Stimulated activated effector memory CD8-positive, alpha-beta T cell treated with anti-CD3 and anti-CD28 coated beads, Interleukin-12 subunit alpha, Interleukin-12 subunit beta, amount 100 ng/mL, for 72 hours (primary cell): ENCODE measurements around the gene DHRSX.

Source experiments
- ATAC-seq: fragments of 150-1000 bp; cut with Tn5 transposase; 2 replicates; pipeline ENCODE4 v1.10.0; 2021
- DNase-seq, 2 donors: peaks; one replicate each; pipeline ENCODE4 v3.0.0; 2021 to 2022; ENCODE audit warnings: low spot score in 2 of 2
- H3K27ac Mint-ChIP-seq: one replicate; pipeline ENCODE4 v1.8.0; 2022; ENCODE audit warnings: mild to moderate bottlenecking, mixed read lengths
- H3K36me3 Mint-ChIP-seq: one replicate; pipeline ENCODE4 v1.8.0; 2022; ENCODE audit warnings: mild to moderate bottlenecking, mixed read lengths
- H3K4me1 Mint-ChIP-seq: one replicate; pipeline ENCODE4 v1.8.0; 2022; ENCODE audit warnings: mixed read lengths
- H3K4me3 Mint-ChIP-seq: one replicate; pipeline ENCODE4 v1.8.0; 2022; ENCODE audit warnings: mild to moderate bottlenecking, mixed read lengths
- H3K9me3 Mint-ChIP-seq: one replicate; pipeline ENCODE4 v1.8.0; 2022; ENCODE audit warnings: mixed read lengths

Gene DHRSX

DNA sequence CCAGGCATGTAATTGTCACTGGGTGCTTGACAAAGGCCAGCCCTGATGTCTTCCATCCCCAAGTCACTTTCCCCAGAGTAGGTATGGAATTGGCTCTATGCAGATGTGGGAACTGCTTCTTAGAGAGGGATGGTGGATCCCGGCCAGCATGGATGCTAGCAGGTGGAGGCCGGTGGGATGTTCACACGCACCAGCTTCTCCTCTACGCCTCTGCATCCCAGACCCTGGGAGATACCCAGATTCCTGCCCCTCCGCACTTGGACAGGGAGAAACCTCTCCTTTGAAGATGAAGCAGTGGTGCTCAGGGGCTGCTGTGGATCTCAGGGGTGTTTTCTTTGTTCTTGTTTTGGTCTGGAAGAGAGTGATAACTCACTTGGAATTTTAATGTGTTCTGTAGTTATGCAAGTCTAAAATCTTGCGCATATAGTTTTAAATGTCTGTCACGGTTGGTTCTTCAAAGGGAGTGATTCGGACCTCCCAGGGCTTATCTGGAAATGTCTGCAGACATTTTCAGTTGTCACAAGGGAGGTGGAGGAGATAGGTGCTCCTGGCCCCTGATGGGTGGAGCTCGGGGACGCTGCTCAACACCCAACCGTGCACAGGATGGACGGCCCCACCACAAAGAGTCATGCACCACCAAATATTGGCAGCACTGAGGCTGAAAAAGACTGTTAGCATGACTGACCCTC lies 308.0 kb downstream of the DHRSX start:
- no peak for DNase-seq
- Mint-ChIP-seq H3K36me3 (no peaks in the 10 kb centered on the region), H3K9me3 (peaks cover 15% of the 10 kb centered on the region), H3K4me1 (no peaks in the 10 kb centered on the region), H3K27ac (no peak overlapping the region), H3K4me3 (no peak overlapping the region)
- no peak for ATAC-seq

DNA sequence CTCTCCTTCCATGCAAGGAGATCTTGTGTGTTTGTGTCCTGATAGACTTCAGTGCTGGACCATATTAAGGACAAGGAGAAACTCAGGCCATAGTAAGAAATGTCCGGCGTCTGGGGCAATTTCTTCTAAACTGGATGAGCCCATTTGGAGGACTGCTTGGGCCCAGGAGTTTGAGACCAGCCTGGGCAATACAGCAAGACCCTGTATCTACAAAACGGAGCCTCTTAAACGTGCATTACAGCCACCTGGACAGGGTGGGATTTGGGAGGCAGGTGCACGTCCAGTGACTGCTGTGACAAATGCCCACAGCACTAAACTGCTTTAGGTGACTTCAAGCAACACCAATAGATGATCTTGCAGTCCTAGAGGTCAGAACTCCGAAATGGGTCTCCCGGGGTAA lies 311.9 kb downstream of the DHRSX start:
- Mint-ChIP-seq H3K27ac (no peak overlapping the region), H3K4me3 (no peak overlapping the region), H3K36me3 (no peaks in the 10 kb centered on the region), H3K9me3 (peaks cover 14% of the 10 kb centered on the region), H3K4me1 (no peaks in the 10 kb centered on the region)
- ATAC-seq = no peak
- no peak for DNase-seq

DNA sequence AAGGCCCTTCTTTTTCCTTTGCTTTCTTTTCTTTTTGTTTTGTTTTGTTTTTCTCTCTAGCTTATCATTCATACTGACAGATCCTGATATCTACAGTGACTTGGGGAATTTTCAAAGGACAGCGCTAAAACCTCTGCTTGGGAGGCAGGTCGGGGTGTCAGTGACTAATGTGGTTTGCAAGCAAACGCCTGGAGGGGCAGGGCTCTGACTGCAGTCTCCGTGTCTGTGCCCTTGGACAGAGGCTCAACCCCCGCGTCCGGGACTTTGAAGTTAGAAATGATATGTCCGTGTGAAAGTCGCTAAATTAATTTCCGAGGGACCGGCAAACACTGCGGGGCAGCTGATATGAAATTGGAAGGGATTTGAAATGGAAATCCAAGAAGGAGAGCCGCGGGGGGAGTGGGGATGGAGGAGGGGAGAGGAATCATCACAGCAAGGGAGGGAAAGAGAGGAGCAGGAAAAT lies 312.4 kb downstream of the DHRSX start:
- H3K4me1 Mint-ChIP-seq = no peaks in the 10 kb centered on the region
- H3K36me3 Mint-ChIP-seq = no peaks in the 10 kb centered on the region
- no peak for ATAC-seq
- DNase-seq = no peak
- H3K4me3 Mint-ChIP-seq = no peak overlapping the region
- peaks cover 10% of the 10 kb centered on the region for H3K9me3 Mint-ChIP-seq
- H3K27ac Mint-ChIP-seq = no peak overlapping the region

DNA sequence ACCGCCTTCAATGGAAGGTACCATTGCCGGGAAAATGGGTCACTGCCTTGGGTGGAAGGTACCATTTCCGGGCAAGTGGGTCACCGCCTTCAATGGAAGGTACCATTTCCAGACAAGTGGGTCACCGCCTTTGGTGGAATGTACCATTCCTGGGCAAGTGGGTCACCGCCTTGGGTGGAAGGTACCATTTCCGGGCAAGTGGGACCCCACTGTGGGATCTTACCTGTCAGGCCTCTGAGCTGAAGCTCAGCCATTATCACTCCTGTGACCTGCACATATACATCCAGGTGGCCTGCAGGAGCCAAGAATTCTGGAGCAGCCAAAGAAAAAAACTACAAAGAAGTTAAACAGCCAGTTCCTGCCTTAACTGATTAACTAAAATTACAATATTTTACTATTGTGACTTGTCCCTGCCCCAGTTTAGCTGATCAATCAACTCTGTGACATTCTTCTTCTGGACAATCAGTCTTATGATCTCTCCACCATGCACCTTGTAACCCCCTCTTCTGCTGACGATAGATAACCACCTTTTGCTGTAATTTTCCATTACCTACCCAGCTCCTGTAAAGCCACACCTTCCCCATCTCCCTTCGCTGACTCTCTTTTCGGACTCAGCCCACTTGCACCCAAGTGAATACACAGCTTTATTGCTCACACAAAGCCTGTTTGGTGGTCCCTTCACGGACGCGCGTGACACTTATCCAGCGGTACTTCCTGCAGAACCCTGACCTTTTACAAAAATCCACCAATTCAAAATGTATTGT lies 313.2 kb downstream of the DHRSX start:
- ATAC-seq (no peak), DNase-seq (no peak)
- no peaks in the 10 kb centered on the region for H3K36me3 Mint-ChIP-seq
- no peak overlapping the region for H3K27ac Mint-ChIP-seq
- H3K4me1 Mint-ChIP-seq = no peaks in the 10 kb centered on the region
- peaks cover 7% of the 10 kb centered on the region for H3K9me3 Mint-ChIP-seq
- no peak overlapping the region for H3K4me3 Mint-ChIP-seq

DNA sequence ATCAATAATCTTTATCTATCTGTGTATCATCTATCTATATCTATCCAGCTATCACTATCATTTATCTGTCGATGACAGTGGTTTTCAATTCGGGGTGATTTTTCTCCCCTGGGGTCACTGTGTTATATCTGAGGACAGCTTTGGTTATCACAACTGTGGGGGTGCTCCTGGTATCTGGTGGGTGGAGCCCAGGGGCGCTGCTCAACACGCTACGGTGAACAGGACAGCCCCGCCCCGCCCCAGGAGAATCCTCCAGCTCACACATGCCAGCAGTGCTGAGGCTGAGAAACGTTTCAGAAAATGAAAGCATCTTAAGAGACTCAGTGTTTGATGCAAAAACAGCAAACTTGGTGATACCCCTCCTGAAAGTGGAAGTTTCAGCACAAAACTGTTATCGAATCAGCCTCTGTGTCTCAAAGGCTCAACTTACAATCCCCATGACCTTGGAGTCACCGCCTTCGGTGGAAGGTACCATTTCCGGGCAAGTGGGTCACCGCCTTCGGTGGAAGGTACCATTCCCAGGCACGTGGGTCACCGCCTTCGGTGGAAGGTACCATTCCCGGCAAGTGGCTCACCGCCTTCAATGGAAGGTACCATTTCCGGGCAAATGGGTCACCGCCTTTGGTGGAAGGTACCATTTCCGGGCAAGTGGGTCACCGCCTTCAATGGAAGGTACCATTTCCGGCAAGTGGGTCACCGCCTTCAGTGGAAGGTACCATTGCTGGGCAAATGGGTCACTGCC lies 315.3 kb downstream of the DHRSX start:
- H3K9me3 Mint-ChIP-seq = peaks cover 7% of the 10 kb centered on the region
- no peaks in the 10 kb centered on the region for H3K4me1 Mint-ChIP-seq
- ATAC-seq = no peak
- no peaks in the 10 kb centered on the region for H3K36me3 Mint-ChIP-seq
- H3K27ac Mint-ChIP-seq = no peak overlapping the region
- DNase-seq = no peak
- H3K4me3 Mint-ChIP-seq = no peak overlapping the region

DNA sequence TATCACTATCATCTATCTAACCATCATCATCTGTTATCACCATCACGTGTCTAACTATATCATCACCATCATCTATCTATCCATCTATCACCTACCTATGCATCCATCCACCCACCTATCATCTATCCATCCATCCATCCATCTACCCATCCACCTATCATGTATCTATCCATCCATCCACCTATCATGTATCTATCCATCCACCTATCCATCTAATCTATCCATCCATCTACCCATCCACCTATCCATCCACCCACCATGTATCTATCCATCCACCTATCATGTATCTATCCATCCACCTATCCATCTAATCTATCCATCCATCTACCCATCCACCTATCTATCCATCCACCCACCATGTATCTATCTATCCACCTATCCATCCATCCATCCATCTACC lies 316.7 kb downstream of the DHRSX start:
- H3K9me3 Mint-ChIP-seq = peaks cover 7% of the 10 kb centered on the region
- H3K36me3 Mint-ChIP-seq = no peaks in the 10 kb centered on the region
- no peak for DNase-seq
- H3K4me1 Mint-ChIP-seq = no peaks in the 10 kb centered on the region
- no peak overlapping the region for H3K27ac Mint-ChIP-seq
- H3K4me3 Mint-ChIP-seq = no peak overlapping the region
- no peak for ATAC-seq

DNA sequence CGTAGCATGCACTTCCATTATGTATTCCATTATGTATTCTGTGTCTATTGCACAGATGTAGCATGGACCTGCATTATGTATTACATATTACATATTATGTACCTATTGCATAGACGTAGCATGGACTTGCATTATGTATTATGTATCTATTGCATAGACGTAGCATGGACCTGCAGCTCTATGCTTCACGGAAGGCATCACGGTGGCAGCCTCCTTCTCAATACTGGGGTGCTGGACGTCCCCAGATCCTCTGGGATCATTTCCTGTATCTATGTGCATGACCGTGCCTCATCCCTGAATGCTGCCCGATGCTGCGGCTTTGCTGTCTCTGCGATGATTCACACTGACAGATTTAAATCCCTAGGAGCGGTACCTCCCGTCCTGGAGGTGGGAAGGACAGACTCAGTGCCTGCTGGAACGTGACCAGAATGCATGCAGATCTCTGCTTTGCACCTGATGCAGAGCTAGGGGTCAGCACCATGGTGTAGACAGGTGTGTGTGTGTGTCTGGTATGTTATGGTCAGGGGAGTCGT lies 317.5 kb downstream of the DHRSX start:
- no peak overlapping the region for H3K27ac Mint-ChIP-seq

DNA sequence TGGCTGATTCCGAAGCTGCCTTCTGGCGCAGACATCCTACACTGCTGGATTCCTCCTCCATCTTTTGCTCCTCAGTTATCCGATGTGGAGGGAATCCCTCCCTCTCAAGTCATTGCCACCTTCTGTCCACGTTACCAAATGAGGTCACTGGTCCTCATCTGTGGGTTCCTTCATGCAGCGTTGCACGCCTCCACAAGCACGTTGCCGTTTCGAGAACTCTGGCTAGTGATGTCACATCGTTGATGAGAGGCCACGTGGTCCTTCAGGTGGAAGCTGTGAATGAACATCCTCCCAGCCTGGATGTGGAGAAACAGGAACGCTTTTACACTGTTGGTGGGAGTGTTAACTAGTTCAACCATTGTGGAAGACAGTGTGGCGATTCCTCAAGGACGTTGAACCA lies 323.2 kb downstream of the DHRSX start:
- H3K27ac Mint-ChIP-seq = no peak overlapping the region
- H3K4me3 Mint-ChIP-seq = no peak overlapping the region
- H3K36me3 Mint-ChIP-seq = no peaks in the 10 kb centered on the region
- DNase-seq = no peak
- peaks cover 7% of the 10 kb centered on the region for H3K9me3 Mint-ChIP-seq
- ATAC-seq = no peak
- no peaks in the 10 kb centered on the region for H3K4me1 Mint-ChIP-seq

More for the DNA sequence above, 317.5 kb downstream of the DHRSX start:
- H3K36me3 Mint-ChIP-seq = no peaks in the 10 kb centered on the region
- peaks cover 6% of the 10 kb centered on the region for H3K9me3 Mint-ChIP-seq
- H3K4me3 Mint-ChIP-seq = no peak overlapping the region
- no peaks in the 10 kb centered on the region for H3K4me1 Mint-ChIP-seq
- no peak for DNase-seq
- ATAC-seq = no peak

DNA sequence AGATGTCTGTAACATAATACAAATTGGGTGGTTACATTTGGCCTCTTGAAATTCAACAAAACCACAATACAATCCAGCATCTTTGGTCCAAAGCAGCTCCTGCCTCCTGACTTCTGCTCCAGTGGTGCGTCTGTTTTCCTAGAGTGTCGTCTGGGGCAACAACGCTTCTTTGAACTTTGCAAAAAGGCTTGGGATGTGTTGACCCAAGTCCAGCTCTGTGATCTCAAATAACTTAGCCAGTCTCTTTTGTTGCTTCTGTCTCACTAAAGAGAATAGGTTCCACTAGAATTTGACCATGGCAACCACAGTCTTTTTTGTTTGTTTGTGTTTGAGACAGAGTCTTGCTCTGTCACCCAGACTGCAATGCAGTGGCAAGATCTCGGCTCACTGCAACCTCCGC lies 324.0 kb downstream of the DHRSX start:
- no peaks in the 10 kb centered on the region for H3K4me1 Mint-ChIP-seq
- H3K36me3 Mint-ChIP-seq = no peaks in the 10 kb centered on the region
- no peak for DNase-seq
- H3K4me3 Mint-ChIP-seq = no peak overlapping the region
- H3K27ac Mint-ChIP-seq = no peak overlapping the region
- H3K9me3 Mint-ChIP-seq = peaks cover 7% of the 10 kb centered on the region
- no peak for ATAC-seq

DNA sequence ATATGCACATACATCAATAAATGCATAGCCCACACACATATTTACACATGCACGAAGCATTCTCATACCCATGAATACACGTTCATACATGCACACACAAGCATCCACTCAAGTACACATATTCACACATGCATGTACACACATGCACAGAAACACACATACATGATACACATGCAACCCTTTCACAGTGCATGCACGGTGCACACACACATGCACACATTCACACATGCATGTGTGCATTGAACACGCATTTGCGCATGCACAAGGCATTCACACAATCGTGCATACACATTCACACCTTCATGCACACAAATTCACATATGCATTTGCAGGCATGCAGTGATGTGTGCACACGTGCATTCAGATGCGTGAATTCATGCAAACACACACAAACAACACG lies 324.5 kb downstream of the DHRSX start:
- peaks cover 7% of the 10 kb centered on the region for H3K9me3 Mint-ChIP-seq
- H3K4me3 Mint-ChIP-seq = no peak overlapping the region
- DNase-seq (no peak), ATAC-seq (no peak)
- H3K4me1 Mint-ChIP-seq = no peaks in the 10 kb centered on the region
- no peak overlapping the region for H3K27ac Mint-ChIP-seq
- H3K36me3 Mint-ChIP-seq = no peaks in the 10 kb centered on the region

DNA sequence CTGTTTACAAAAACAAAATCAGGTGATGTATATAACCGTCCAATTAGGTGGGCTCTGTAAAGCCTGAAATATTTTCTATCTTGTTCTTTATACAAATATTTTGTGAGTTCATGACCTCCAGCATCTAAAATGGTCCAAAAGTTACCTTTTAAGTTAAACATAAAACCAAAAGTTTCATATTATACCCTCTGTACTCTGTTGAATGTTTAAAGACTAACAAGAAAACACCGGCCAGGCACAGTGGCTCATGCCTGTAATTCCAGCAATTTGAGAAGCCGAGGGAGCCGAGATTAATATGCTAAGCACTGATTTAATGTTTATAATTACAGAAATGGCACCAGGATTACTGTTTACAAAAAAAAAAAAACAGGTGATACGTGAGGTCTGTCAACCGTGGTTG lies 328.4 kb downstream of the DHRSX start:
- Mint-ChIP-seq H3K4me1 (no peaks in the 10 kb centered on the region), H3K36me3 (no peaks in the 10 kb centered on the region), H3K9me3 (peaks cover 15% of the 10 kb centered on the region), H3K27ac (no peak overlapping the region), H3K4me3 (no peak overlapping the region)
- ATAC-seq (no peak), DNase-seq (no peak)
